Gastroesophageal sphincter (tissue), 3 donors: ENCODE results near the gene CEP43.

Experiments
- POLR2A ChIP-seq, 2 donors: fragments of 450-650 bp; IDR thresholded peaks; one replicate each; pipeline ENCODE4 v1.6.1; 2017; ENCODE audit warnings: antibody characterized with exemption in 2 of 2, mild to moderate bottlenecking in 2 of 2, moderate library complexity in 1 of 2
- TF ChIP-seq, protein P1 (sequence below), 4 experiments: fragments of 200-600 bp in 2 of 4; fragments of 450-650 bp in 2 of 4; sonication (generic) in 1 of 4; IDR thresholded peaks; one replicate each; pipeline ENCODE4 v1.5.1; 2017 to 2019; ENCODE audit warnings: antibody characterized with exemption in 4 of 4, mild to moderate bottlenecking in 2 of 4, moderate library complexity in 2 of 4

GRCh38 chr6:167037762-167038161 is 38.6 kb downstream of the CEP43 start:
- TF ChIP-seq, protein P1, sequence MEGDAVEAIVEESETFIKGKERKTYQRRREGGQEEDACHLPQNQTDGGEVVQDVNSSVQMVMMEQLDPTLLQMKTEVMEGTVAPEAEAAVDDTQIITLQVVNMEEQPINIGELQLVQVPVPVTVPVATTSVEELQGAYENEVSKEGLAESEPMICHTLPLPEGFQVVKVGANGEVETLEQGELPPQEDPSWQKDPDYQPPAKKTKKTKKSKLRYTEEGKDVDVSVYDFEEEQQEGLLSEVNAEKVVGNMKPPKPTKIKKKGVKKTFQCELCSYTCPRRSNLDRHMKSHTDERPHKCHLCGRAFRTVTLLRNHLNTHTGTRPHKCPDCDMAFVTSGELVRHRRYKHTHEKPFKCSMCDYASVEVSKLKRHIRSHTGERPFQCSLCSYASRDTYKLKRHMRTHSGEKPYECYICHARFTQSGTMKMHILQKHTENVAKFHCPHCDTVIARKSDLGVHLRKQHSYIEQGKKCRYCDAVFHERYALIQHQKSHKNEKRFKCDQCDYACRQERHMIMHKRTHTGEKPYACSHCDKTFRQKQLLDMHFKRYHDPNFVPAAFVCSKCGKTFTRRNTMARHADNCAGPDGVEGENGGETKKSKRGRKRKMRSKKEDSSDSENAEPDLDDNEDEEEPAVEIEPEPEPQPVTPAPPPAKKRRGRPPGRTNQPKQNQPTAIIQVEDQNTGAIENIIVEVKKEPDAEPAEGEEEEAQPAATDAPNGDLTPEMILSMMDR (IDR thresholded peaks at IDR 0.05) = no peak
- TF ChIP-seq POLR2A (IDR thresholded peaks at IDR 0.05) = no peak
